Measurements from ENCODE around the gene EDARADD.

Gene EDARADD

DNA sequence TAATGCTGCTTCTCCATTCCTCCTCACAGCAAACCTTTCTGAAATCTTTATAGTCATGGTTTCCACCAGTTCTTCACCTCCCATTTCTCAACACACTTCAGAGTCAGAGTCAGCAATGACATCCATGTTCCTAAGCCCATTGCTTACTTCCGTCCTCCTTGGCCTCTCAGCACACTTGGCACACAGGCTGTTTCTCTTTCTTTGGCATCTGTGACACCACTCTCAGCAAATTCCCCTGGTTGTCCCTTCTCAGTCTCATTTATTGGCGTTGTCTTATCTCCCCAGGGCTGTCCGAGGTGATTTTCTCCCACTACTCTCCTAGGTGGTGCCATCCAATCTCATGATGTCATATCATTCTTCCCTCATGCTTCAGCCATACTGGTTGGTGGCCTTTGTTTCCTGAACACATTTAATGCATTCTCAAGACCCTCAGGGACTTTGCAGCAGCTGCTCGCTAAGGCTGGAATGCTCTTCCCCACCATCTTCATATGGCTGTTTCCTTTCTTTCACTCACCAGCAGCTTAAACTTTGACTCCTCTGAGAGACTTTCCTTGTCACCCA lies 126.4 kb downstream of the EDARADD start:
- Histone ChIP-seq H3K9ac (ENCODE audit: low read length) (no peak overlapping the region), H2BK120ac (ENCODE audit: low read depth, low read length) (no peak overlapping the region), H3K18ac (ENCODE audit: low read depth in 1 of 2, low read length in 2 of 2) (no peak overlapping the region), H4K91ac (ENCODE audit: low read length) (no peak overlapping the region), H3K4me2 (ENCODE audit: low read length, poor library complexity, severe bottlenecking) (no peak overlapping the region), H3K23ac (ENCODE audit: low read length in 2 of 2) (no peak overlapping the region), H3K9me3 (ENCODE audit: control insufficient read depth, low read length) (no peaks in the 10 kb centered on the region), H2BK5ac (ENCODE audit: low read depth, low read length, poor library complexity, severe bottlenecking) (no peak overlapping the region), H3K36me3 (ENCODE audit: control insufficient read depth in 1 of 2, insufficient read depth in 2 of 2, low read depth in 1 of 2, low read length in 2 of 2) (no peaks in the 10 kb centered on the region), H2BK15ac (ENCODE audit: low read depth, poor library complexity, severe bottlenecking) (no peak overlapping the region), H3K79me1 (replicated peaks; ENCODE audit: low read length, poor library complexity, severe bottlenecking) (peaks cover 4% of the 10 kb centered on the region), H3K27me3 (ENCODE audit: control insufficient read depth in 1 of 2, insufficient read depth in 1 of 2, low read length in 2 of 2) (no peaks in the 10 kb centered on the region), H3K14ac (ENCODE audit: low read length in 2 of 2) (no peak overlapping the region), H4K8ac (ENCODE audit: low read length) (no peak overlapping the region), H2AFZ (ENCODE audit: low read depth, low read length) (no peak overlapping the region), H3K4ac (ENCODE audit: low read depth in 1 of 2, low read length in 2 of 2) (no peak overlapping the region), H3K27ac (ENCODE audit: low read length, poor library complexity, severe bottlenecking) (no peak overlapping the region), H3K4me3 (ENCODE audit: insufficient read depth in 1 of 2, low read depth in 1 of 2, low read length in 2 of 2) (no peak overlapping the region), H2BK12ac (ENCODE audit: low read length in 2 of 2) (no peak overlapping the region), H3K4me1 (ENCODE audit: control insufficient read depth, insufficient read depth, low read depth, low read length) (peaks cover 7% of the 10 kb centered on the region), H2AK5ac (ENCODE audit: low read length, severe bottlenecking) (no peak overlapping the region)
- WGBS = 79% methylated on average over 4 of the region's 4 CpGs
- DNase-seq = no peak

DNA sequence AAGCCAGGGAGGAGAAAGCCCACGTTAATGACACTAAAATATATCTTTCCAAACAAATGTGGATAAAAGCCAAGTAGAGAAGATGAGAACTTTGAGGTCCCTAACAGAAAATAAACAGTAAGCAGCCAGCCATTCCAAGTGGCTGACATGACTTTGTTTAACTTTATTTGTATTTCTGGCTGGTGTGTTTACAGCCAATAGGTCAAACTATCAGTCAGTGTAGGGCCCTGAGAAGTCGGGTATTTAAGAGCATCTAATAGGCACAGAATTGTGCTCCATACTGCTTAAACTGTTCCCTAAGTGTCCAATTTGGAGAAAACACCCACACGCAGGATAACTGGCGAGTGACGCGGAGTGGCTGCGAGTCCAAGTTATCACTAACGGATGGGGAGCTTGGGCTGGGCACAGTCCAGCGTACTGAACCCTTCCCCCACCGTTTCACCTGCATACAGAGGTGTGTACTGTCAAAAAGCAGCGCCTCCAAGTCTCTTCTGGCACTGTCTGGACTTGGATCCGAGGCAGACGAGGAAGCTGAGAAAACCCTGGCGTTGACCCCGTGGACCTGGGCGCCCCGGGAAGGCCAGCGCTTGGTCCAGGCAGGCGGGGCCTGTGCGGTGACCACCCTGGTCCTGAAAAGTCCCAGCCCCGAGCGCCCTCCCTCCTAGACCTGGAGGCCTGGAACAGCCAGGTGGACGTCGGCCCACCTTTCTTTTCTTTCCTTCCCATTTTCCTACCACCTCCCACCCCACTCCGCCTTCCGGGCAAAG lies 129.0 kb downstream of the EDARADD start:
- no peak overlapping the region for H2BK5ac ChIP-seq (ENCODE audit: low read depth, low read length, poor library complexity, severe bottlenecking)
- DNase-seq = peak; percentile 26
- peak overlapping the region; percentile 71 for H2BK120ac ChIP-seq (ENCODE audit: low read depth, low read length)
- H3K4me1 ChIP-seq (ENCODE audit: control insufficient read depth, insufficient read depth, low read depth, low read length) = peaks cover 5% of the 10 kb centered on the region
- peak overlapping the region; percentile 16 to 97 for H3K4ac ChIP-seq (ENCODE audit: low read depth in 1 of 2, low read length in 2 of 2)
- peak overlapping the region; percentile 90 for H4K91ac ChIP-seq (ENCODE audit: low read length)
- H2AK5ac ChIP-seq (ENCODE audit: low read length, severe bottlenecking) = no peak overlapping the region
- H3K27me3 ChIP-seq (ENCODE audit: control insufficient read depth in 1 of 2, insufficient read depth in 1 of 2, low read length in 2 of 2) = no peaks in the 10 kb centered on the region
- H2BK15ac ChIP-seq (ENCODE audit: low read depth, poor library complexity, severe bottlenecking) = peak overlapping the region; percentile 55
- H3K27ac ChIP-seq (ENCODE audit: low read length, poor library complexity, severe bottlenecking) = peak overlapping the region; percentile 21
- H3K4me3 ChIP-seq (ENCODE audit: insufficient read depth in 1 of 2, low read depth in 1 of 2, low read length in 2 of 2) = peak overlapping the region; percentile 93 to 95
- peak overlapping the region in 1 of 2 experiments; percentile 84 for H3K23ac ChIP-seq (ENCODE audit: low read length in 2 of 2)
- peak overlapping the region; percentile 99 for H4K8ac ChIP-seq (ENCODE audit: low read length)
- 51% methylated on average over 25 of the region's 26 CpGs for WGBS
- H3K9me3 ChIP-seq (ENCODE audit: control insufficient read depth, low read length) = no peaks in the 10 kb centered on the region
- peaks cover 8% of the 10 kb centered on the region for H3K79me1 ChIP-seq (replicated peaks; ENCODE audit: low read length, poor library complexity, severe bottlenecking)
- H3K18ac ChIP-seq (ENCODE audit: low read depth in 1 of 2, low read length in 2 of 2) = peak overlapping the region; percentile 88 to 96
- H3K36me3 ChIP-seq (ENCODE audit: control insufficient read depth in 1 of 2, insufficient read depth in 2 of 2, low read depth in 1 of 2, low read length in 2 of 2) = peaks cover 4 to 17% of the 10 kb centered on the region in 2 experiments
- peak overlapping the region in 1 of 2 experiments; percentile 53 for H3K14ac ChIP-seq (ENCODE audit: low read length in 2 of 2)
- peak overlapping the region; percentile 91 for H3K9ac ChIP-seq (ENCODE audit: low read length)
- peak overlapping the region; percentile 85 for H3K4me2 ChIP-seq (ENCODE audit: low read length, poor library complexity, severe bottlenecking)
- H2AFZ ChIP-seq (ENCODE audit: low read depth, low read length) = peak overlapping the region; percentile 97
- peak overlapping the region; percentile 28 to 76 for H2BK12ac ChIP-seq (ENCODE audit: low read length in 2 of 2)

DNA sequence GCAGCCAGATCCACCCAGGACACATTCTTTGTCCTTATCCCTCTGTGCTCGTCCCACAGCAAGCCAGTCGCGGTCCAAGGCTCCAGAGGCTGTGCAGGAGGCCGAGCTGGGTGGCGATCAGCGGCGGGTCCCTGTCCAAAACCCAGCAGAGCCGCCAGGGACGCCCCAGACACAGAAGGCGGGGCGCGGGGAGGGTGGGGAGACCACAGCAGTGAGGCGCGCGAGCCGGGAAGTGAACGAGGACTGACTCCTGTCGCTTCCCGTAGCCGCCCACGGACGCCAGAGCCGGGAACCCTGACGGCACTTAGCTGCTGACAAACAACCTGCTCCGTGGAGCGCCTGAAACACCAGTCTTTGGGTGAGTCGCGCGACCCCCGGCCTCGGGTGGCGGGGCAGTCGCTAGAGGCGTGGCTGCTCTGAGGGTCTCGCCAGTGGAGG lies 129.6 kb downstream of the EDARADD start, which contains the start of gene LGALS8:
Gene LGALS8 (plus strand): TSS at position 279 of the 438 bp plus-strand sequence. CDS start 2,089 bp downstream, outside the sequence.
- Histone ChIP-seq H3K36me3 (ENCODE audit: control insufficient read depth in 1 of 2, insufficient read depth in 2 of 2, low read depth in 1 of 2, low read length in 2 of 2) (peaks cover 4 to 19% of the 10 kb centered on the region in 2 experiments), H3K4me2 (ENCODE audit: low read length, poor library complexity, severe bottlenecking) (peak within 1 kb of the TSS; percentile 85), H3K27ac (ENCODE audit: low read length, poor library complexity, severe bottlenecking) (peak within 1 kb of the TSS; percentile 23), H3K9ac (ENCODE audit: low read length) (peak within 1 kb of the TSS; percentile 91), H4K91ac (ENCODE audit: low read length) (peak within 1 kb of the TSS; percentile 98), H3K4ac (ENCODE audit: low read depth in 1 of 2, low read length in 2 of 2) (peak within 1 kb of the TSS; percentile 84 to 97), H3K27me3 (ENCODE audit: control insufficient read depth in 1 of 2, insufficient read depth in 1 of 2, low read length in 2 of 2) (no peaks in the 10 kb centered on the region), H3K18ac (ENCODE audit: low read depth in 1 of 2, low read length in 2 of 2) (peak within 1 kb of the TSS; percentile 96), H2BK120ac (ENCODE audit: low read depth, low read length) (peak within 1 kb of the TSS; percentile 71), H3K79me1 (replicated peaks; ENCODE audit: low read length, poor library complexity, severe bottlenecking) (peaks cover 11% of the 10 kb centered on the region), H3K4me1 (ENCODE audit: control insufficient read depth, insufficient read depth, low read depth, low read length) (peaks cover 5% of the 10 kb centered on the region), H3K14ac (ENCODE audit: low read length in 2 of 2) (peak within 1 kb of the TSS in 1 of 2 experiments; percentile 98), H2BK5ac (ENCODE audit: low read depth, low read length, poor library complexity, severe bottlenecking) (peak within 1 kb of the TSS; percentile 31), H2BK15ac (ENCODE audit: low read depth, poor library complexity, severe bottlenecking) (peak within 1 kb of the TSS; percentile 82), H2AK5ac (ENCODE audit: low read length, severe bottlenecking) (no peak within 1 kb of the TSS), H4K8ac (ENCODE audit: low read length) (peak within 1 kb of the TSS; percentile 99), H2AFZ (ENCODE audit: low read depth, low read length) (peak within 1 kb of the TSS; percentile 97), H3K4me3 (ENCODE audit: insufficient read depth in 1 of 2, low read depth in 1 of 2, low read length in 2 of 2) (peak within 1 kb of the TSS; percentile 93 to 95), H2BK12ac (ENCODE audit: low read length in 2 of 2) (peak within 1 kb of the TSS; percentile 71 to 81), H3K9me3 (ENCODE audit: control insufficient read depth, low read length) (no peaks in the 10 kb centered on the region), H3K23ac (ENCODE audit: low read length in 2 of 2) (peak within 1 kb of the TSS in 1 of 2 experiments; percentile 84)
- peak; percentile 86 for DNase-seq
- 1% methylated on average over 35 of the region's 35 CpGs for WGBS
